PC-9 (cell line): Measurements from ENCODE around the gene CSNK1D. TPM values are rescaled to one million over a fixed set of nuclear protein-coding genes. Genes with fewer than 3 reads are reported as not detected.
A peak's percentile ranks its signal among the peaks of the same experiment; 100 is the strongest.

ENCODE experiments used
- BruUV-seq: library from RNA; stranded (reverse); fragments of 400-500 nt; replicated peaks from 2 replicates; lab custom pipeline; 2021; lab: Mats Ljungman, UMichigan
- CTCF ChIA-PET: fragments of 300-600 bp; sonication (Branson Sonifier 250); formaldehyde crosslinking; loops from one replicate; lab custom pipeline; 2022; ENCODE audit warnings: antibody characterized with exemption; lab: Charles Lee
- POLR2A ChIA-PET: fragments of 300-600 bp; sonication (Branson Sonifier 250); formaldehyde crosslinking; loops from one replicate; lab custom pipeline; 2022; ENCODE audit warnings: antibody characterized with exemption; ENCODE audit not compliant: unreplicated experiment; lab: Charles Lee
- DNase-seq, 2 experiments: peaks; one replicate each; pipeline versions ENCODE4 v3.0.0 to v3.0.0-alpha.2; 2015 to 2022; ENCODE audit warnings: mixed read lengths in 1 of 2
- H2AFZ ChIP-seq: fragments of 200-600 bp; sonication (generic); 2 replicates; pipeline ENCODE4 v1.8.1; 2017; ENCODE audit warnings: antibody characterized with exemption
- H3F3A ChIP-seq: fragments of 200-600 bp; sonication (generic); 2 replicates; pipeline ENCODE4 v1.8.1; 2017; ENCODE audit warnings: antibody characterized with exemption, mild to moderate bottlenecking, low read depth; ENCODE audit not compliant: insufficient read depth
- H3K27ac ChIP-seq: fragments of 200-600 bp; sonication (generic); 2 replicates; pipeline ENCODE4 v1.6.1; 2016; ENCODE audit warnings: mixed run types
- H3K27me3 ChIP-seq: fragments of 200-600 bp; sonication (generic); 2 replicates; pipeline ENCODE4 v1.6.1; 2016; ENCODE audit warnings: low read depth, mixed run types; ENCODE audit not compliant: insufficient read depth
- H3K36me3 ChIP-seq: fragments of 200-600 bp; sonication (generic); 2 replicates; pipeline ENCODE4 v1.6.1; 2016; ENCODE audit warnings: low read depth, mixed run types
- H3K4me1 ChIP-seq: fragments of 200-600 bp; sonication (generic); replicated peaks from 2 replicates; pipeline ENCODE4 v1.6.1; 2016; ENCODE audit warnings: mixed run types; ENCODE audit not compliant: insufficient read depth
- H3K4me2 ChIP-seq: fragments of 200-600 bp; sonication (generic); 2 replicates; pipeline ENCODE4 v1.6.1; 2017; ENCODE audit warnings: mixed run types
- H3K4me3 ChIP-seq: fragments of 200-600 bp; sonication (generic); 2 replicates; pipeline ENCODE4 v1.6.1; 2016; ENCODE audit warnings: mixed run types
- H3K79me2 ChIP-seq: fragments of 200-600 bp; sonication (generic); 2 replicates; pipeline ENCODE4 v1.6.1; 2017; ENCODE audit warnings: low read depth, mixed run types
- H3K9me2 ChIP-seq: fragments of 200-600 bp; sonication (generic); 2 replicates; pipeline ENCODE4 v1.8.1; 2017; ENCODE audit warnings: mild to moderate bottlenecking; ENCODE audit not compliant: insufficient read depth
- H3K9me3 ChIP-seq: fragments of 200-600 bp; sonication (generic); 2 replicates; pipeline ENCODE4 v1.8.1; 2016; ENCODE audit warnings: low read depth; ENCODE audit not compliant: insufficient read depth
- H4K20me1 ChIP-seq: fragments of 200-600 bp; sonication (generic); 2 replicates; pipeline ENCODE4 v1.8.1; 2017; ENCODE audit not compliant: insufficient read depth
- CTCF ChIP-seq: fragments of 200-600 bp; sonication (generic); conservative IDR thresholded peaks from 2 replicates; pipeline ENCODE4 v1.6.1; 2017; ENCODE audit warnings: mixed run types, antibody characterized with exemption, mild to moderate bottlenecking, moderate library complexity
- EZH2 ChIP-seq: fragments of 200-600 bp; sonication (generic); IDR thresholded peaks from 2 replicates; pipeline ENCODE4 v1.8.0; 2017; ENCODE audit warnings: antibody characterized with exemption, low read depth
- intact Hi-C: fragments of 100-400 bp; cut with micrococcal nuclease; formaldehyde crosslinking; loops from one replicate; pipeline ENCODE4 v1.10.0; 2022; ENCODE audit not compliant: unreplicated experiment
- total RNA-seq: library from RNA; stranded (reverse); gene quantifications from 2 replicates; pipeline ENCODE4 v1.2.3, GENCODE V29; 2021

CSNK1D gene
- total RNA-seq, 1 experiment from 2014 or later, result 181 TPM

GRCh38 chr17:82229698-82230608, 43.5 kb downstream of the CSNK1D start:
- no peaks in the 10 kb centered on the region for H3K27me3 ChIP-seq
- POLR2A ChIA-PET, result no interaction called here
- no peaks in the 10 kb centered on the region for H3K9me3 ChIP-seq
- intact Hi-C loops, result loop anchor here (1.0 to 10.0 kb wide), 4 partner anchors 13 to 265 kb away; no protein-coding TSS in a partner anchor
- H2AFZ ChIP-seq, result no peak overlapping the region
- no peak for TF ChIP-seq EZH2
- no peak for TF ChIP-seq CTCF
- H3K9me2 ChIP-seq, result no peaks in the 10 kb centered on the region
- H4K20me1 ChIP-seq, result peaks cover 29% of the 10 kb centered on the region
- H3K4me2 ChIP-seq, result peak overlapping the region; percentile 79
- no peak for DNase-seq
- BruUV-seq, result TSS peak; percentile 77
- H3K4me1 ChIP-seq, result peaks cover 31% of the 10 kb centered on the region
- H3K79me2 ChIP-seq, result peaks cover 52% of the 10 kb centered on the region
- CTCF ChIA-PET, result no interaction called here
- H3F3A ChIP-seq, result peaks cover 18% of the 10 kb centered on the region; the same call in 1 of the 2 replicates
- H3K36me3 ChIP-seq, result no peaks in the 10 kb centered on the region
- H3K4me3 ChIP-seq, result peak overlapping the region; percentile 72
- H3K27ac ChIP-seq, result peak overlapping the region; percentile 32; the same call in 1 of the 2 replicates

- H3K79me2 ChIP-seq, result peaks cover 44% of the 10 kb centered on the region
- H3F3A ChIP-seq, result peaks cover 12% of the 10 kb centered on the region; the same call in 1 of the 2 replicates
- intact Hi-C loops, result loop anchor here (1.0 kb wide), 1 partner anchor 23 kb away; no protein-coding TSS in a partner anchor
- H3K4me2 ChIP-seq, result peak within 1 kb of the TSS; percentile 79
- DNase-seq, result peak in 1 of 2 experiments; percentile 77
- no TSS peak for BruUV-seq
- TF ChIP-seq EZH2 (no peak), CTCF (no peak)
- peak within 1 kb of the TSS; percentile 72 for H3K4me3 ChIP-seq
- no peaks in the 10 kb centered on the region for H3K27me3 ChIP-seq
- H3K9me2 ChIP-seq, result no peaks in the 10 kb centered on the region
- H3K9me3 ChIP-seq, result no peaks in the 10 kb centered on the region
- peaks cover 23% of the 10 kb centered on the region for H3K4me1 ChIP-seq
- ChIA-PET CTCF (no interaction called here), POLR2A (no interaction called here)
- H4K20me1 ChIP-seq, result peaks cover 20% of the 10 kb centered on the region
- H2AFZ ChIP-seq, result no peak within 1 kb of the TSS
- H3K36me3 ChIP-seq, result no peaks in the 10 kb centered on the region
- H3K27ac ChIP-seq, result peak within 1 kb of the TSS; percentile 47
Observed at GRCh38 chr17:82228842-82229697, 44.4 kb downstream of the CSNK1D start, which contains the start of gene SLC16A3. TSS of gene SLC16A3 (plus strand) at chr17:82229042. CDS start at chr17:82236009, 6,967 bp downstream.

- Histone ChIP-seq H3F3A (peaks cover 4% of the 10 kb centered on the region; the same call in 1 of the 2 replicates), H3K9me3 (no peaks in the 10 kb centered on the region), H3K36me3 (no peaks in the 10 kb centered on the region), H3K79me2 (peaks cover 40% of the 10 kb centered on the region), H2AFZ (no peak overlapping the region), H3K4me3 (peak overlapping the region; percentile 64), H3K27me3 (no peaks in the 10 kb centered on the region), H3K27ac (peak overlapping the region; percentile 47), H3K9me2 (no peaks in the 10 kb centered on the region), H3K4me1 (peaks cover 15% of the 10 kb centered on the region), H3K4me2 (peak overlapping the region; percentile 73), H4K20me1 (peaks cover 13% of the 10 kb centered on the region; the same call in 1 of the 2 replicates)
- no TSS peak for BruUV-seq
- POLR2A ChIA-PET, result no interaction called here
- peak in 1 of 2 experiments; percentile 63 for DNase-seq
- TF ChIP-seq EZH2 (no peak), CTCF (no peak)
- CTCF ChIA-PET, result no interaction called here
- intact Hi-C loops, result no loop called here
Observed at GRCh38 chr17:82228278-82228841, 45.1 kb downstream of the CSNK1D start.
